Esophagus mucosa (tissue), 1 donor: ENCODE measurements around the gene PTGES. TPM values are rescaled to one million over a fixed set of nuclear protein-coding genes. Genes with fewer than 3 reads are reported as not detected.

ENCODE experiments used
- ATAC-seq: fragments of 200-7000 bp; cut with Tn5 transposase; one replicate; pipeline ENCODE4 v1.9.1; 2020
- total RNA-seq: library from RNA; stranded (reverse); gene quantifications from one replicate; pipeline ENCODE4 v1.2.4, GENCODE V29; 2023
- donor health status: DM: yes; HTN: yes; CAD: no.

PTGES gene
- total RNA-seq, 1 donor from 2014 or later, result 9.1 TPM

GRCh38 chr9:129716091-129716490 lies 36.8 kb downstream of the PTGES start:
- no peak for ATAC-seq

DNA sequence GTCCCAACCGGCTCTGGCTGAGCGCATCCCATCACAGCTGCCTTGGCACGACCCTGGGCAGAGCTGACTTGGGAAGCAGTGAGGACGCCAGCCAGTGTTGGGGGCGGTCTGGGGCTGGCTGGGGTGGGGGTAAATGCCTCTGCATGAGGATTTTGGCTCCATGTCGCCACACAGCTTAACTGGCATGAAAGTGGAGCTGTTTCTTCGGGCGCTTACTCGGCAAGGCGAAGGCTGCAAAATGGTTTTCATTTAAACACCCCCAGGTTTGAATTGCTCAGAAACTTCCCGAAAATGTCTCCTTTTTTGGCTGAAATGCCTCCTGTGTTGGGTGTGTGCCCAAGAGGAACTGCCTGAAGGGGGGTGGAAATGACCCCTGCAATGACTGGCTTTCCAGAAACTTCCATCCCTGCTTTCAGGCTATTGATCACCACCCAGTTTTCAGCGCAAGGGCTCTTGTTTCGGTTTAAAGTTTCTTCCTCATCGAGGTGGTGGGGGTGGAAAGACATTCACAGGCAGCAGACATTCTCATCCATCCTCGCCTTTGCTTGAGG lies 38.3 kb downstream of the PTGES start:
- no peak for ATAC-seq

- ATAC-seq, result no peak
Measured at GRCh38 chr9:129713402-129713679, 39.5 kb downstream of the PTGES start.

DNA sequence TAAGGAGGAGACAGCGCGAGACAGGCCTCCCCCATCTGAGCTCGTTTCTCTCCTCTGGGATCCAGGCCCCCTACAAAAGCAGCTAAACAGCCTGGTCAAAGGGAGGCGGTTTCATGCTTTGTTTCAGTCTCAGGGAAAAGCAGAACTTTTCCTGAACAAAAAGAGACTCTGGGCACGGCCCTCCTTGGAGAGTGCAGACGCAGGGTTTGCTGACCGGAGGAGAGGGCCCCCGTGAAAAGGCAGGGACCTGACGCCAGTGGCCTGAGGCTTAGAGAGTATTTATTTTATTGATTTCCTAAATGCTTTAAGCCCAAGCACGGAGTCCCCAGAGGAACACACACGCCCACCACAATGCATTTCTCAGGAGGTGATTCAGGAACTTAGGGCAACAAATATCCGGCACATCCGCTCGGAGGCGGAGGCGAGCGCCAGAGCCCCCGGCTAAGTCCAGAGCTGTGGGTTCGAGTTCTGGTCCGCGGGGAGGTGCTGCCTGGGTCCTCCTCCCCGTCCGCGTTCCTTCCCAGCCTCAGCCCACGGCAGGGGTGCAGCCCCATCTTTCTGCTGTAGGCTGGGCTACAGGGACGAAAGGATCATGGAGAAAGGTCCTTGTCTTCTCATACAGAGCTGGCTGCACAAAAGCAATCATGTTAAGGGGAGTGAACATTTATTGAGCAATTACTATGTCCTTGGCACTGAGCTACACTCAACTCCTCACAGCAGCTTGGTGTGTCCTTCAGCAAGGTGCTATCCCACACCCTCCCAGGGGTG lies 40.0 kb downstream of the PTGES start:
- ATAC-seq, result no peak

DNA sequence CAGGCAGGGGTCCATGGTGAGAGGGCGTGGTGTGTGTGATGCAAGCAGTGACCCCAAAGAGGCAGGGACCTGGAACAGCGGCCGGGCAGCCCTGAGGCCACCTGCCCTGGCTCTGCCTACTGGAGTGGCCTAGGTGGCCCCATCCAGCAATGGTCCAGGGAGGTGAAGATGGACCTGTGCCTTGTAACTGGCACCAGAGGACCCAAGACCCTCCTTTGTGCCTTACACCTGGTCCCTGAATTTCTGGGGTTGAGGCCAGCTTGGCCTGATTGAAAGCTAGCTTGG lies 42.7 kb downstream of the PTGES start:
- no peak for ATAC-seq

DNA sequence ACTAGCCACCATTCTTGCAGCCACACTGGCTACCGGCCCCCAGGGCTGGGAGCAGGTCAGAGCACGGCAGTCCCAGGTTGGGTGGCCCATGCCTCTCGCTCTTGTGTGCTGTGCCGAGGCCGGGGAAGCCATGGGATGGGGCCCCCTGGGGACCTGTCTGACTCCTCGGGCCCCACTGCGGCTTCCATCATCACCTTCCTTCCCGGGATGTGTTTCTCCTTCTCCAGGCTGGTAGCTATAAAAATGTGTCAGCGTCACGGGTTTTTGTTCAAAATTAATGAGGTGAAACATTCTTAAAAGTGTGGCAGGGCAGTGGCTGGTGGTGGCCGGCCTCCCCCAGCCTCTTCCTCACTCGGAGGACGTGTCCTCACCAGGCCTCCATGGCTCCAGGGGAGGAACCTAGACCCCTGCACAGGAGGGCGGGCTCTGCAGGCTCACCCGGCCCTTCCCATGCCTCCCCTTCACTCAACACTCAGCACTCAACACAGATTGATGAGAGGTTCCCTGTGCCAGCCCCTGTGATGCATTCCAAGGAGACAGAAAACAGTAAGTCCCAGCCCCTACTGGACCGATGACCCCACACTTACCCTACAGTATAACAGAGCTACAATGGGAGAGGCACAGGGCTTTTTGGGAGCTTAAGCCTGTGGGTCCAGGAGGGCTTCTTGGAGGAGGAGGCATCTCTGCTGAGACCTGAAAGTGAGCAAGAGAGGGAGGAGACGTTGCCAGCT lies 43.2 kb downstream of the PTGES start:
- ATAC-seq, result no peak

- ATAC-seq, result no peak
Measured at GRCh38 chr9:129708793-129709192, 44.0 kb downstream of the PTGES start.

DNA sequence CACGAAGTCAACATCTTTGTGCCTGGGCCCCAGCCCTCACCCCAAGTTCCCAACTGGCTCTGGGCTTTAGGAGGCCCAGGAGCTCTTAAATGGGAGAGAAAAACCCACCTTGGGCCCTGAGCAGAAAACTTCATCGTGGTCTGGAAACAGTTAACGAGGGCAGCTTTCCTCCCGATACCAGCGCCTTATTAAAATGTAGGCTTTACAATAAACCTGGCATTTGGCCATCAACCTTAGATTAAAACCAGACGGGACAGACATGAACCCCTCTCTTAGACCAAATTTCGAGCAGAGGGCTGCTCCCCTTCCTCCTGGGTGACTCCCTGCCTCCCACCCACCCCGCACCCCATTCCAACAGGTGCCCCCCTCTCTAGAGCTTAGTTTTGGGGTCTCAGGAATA lies 48.0 kb downstream of the PTGES start:
- ATAC-seq, result no peak

DNA sequence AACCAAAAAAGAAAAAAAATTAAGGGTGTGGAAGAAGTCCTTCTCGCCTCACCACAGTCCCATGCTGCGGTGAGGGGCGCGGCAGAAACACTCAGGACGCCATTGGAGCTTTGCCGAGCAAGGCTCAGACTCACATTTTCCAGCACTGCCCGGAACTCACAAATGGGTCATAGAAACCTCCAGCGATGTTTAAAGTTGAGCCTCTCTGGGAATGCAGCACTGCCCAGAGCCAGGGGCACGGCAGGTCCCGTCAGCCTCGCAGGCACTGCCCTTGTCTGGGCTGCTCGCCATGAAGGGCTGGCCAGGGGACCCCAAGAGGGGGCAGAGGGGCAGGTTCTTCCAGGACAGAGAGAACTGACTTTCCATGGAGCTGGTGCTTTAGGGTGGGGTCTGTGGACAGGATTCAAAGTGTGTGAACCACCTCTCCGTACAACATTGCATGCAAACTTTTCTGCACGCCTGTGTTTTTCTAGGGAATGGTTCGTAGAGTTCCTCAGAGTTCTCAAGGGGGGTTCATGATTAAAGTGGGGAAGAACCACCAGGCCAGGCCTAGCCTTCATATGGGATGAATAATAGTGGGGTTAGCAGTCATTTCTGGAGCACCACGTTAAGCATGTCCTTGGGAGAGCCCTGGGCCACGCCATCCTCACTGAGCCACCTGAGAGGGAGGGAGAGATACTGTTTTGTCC lies 49.0 kb downstream of the PTGES start:
- ATAC-seq, result no peak

DNA sequence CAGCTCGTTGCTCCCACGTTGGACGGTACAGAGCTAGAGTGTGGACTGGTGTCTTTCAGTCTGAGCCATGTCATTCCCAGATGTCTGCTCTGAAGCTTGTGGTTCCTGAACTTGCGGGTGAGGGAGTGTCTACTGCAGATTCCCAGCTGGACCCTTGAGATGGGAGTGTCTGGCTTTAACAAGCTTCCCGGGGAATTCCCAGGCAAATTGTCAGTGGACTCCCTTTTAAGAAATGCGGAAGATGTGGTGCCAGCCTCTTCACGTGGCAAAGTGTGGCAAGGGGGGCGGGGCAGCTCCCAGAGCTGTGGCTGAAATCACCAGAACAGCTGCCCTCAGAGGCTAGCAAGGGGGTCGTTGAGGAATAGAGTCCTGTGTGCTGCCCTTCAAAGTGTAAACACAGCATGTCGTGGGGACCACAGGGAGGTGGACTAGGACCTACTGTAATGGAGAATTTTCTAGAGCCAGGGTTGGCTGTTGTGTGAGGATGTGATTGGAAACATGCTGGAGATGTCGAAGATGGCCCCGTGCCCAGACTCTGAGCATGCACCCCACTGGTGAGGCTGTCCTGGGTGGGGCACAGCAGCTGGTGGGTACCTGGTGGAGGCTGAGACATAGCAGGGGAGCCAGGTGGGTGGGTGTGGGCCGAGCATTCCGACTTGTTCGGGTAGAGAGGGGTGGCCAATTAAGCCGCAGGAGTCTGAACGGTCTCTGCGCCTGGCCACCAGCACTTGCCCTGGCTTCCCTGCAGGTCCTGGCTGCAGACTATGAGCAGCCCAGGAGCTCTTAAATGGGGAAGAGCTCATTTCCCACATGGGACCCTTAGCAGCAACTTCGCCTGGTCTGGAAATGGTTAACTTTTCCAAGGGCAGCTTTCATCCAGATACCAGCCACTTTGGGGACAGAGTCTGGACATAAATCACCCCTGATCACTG lies 50.0 kb downstream of the PTGES start:
- peak; percentile 31 for ATAC-seq

DNA sequence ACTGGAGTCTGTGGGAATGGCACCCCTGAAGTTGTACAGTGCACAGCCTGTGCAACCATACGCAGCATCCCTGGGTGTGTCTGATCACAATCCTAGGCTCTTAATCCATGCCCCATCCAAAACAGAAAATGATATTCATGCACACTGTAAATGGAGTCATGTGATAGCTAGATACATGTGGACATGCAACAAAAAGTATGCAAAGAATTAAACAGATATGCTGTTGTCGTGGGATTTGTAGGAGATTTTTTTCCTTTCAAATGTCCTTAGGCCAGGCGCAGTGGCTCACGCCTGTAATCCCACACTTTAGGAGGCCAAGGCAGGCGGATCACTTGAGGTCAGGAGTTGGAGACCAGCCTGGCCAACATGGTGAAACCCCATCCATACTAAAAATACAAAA lies 51.3 kb downstream of the PTGES start:
- ATAC-seq, result no peak

DNA sequence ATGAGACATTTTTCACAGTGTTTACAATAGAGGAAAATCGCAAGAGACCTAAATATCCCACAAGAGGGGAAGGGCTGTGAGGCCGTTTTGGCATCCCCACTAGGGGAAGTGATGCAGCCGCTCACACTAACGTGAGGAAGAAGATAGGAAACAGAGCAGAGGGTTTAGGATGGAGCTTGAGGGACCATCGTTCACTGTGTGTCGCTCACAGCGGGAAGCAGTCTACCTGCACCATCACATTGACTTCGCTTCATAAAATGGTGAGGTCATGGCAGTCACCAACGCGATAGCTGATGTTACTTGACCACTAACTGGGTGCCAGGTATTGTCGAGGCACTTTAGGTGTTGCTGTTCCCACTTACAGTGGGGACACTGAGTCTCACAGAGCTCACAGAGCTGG lies 51.8 kb downstream of the PTGES start:
- ATAC-seq, result no peak

GRCh38 chr9:129698254-129698757 lies 54.5 kb downstream of the PTGES start:
- peak; percentile 54 for ATAC-seq

DNA sequence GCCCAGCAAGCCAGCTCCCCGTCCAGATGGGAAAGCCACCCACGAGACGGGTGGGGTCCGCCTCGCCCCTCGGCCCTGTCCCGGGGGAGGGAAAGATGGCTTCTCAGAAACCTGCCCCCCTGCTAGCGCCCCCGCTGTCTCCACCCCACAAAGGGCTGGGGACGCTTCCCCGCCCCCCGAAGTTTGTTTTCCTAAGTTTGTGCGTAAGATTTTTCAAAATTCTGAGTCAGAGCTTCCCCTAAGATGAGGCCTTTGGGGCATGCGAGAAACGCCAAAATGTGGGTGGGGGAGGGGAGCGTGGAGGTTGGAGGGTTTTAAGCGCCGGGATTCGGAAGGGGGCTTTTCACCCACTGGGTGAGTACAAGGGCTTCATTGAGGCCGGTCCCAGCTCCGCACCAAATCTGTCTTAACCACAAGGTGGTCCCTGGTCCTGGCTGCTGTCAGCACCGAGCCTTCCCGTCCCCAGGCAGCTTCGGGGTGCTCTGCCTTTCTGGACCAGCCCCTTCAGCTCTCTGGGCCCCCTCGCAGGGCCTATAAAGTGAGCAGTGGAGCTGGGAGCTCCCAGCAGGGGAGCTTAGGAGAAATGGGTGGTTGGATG lies 55.1 kb downstream of the PTGES start:
- ATAC-seq, result peak; percentile 3

DNA sequence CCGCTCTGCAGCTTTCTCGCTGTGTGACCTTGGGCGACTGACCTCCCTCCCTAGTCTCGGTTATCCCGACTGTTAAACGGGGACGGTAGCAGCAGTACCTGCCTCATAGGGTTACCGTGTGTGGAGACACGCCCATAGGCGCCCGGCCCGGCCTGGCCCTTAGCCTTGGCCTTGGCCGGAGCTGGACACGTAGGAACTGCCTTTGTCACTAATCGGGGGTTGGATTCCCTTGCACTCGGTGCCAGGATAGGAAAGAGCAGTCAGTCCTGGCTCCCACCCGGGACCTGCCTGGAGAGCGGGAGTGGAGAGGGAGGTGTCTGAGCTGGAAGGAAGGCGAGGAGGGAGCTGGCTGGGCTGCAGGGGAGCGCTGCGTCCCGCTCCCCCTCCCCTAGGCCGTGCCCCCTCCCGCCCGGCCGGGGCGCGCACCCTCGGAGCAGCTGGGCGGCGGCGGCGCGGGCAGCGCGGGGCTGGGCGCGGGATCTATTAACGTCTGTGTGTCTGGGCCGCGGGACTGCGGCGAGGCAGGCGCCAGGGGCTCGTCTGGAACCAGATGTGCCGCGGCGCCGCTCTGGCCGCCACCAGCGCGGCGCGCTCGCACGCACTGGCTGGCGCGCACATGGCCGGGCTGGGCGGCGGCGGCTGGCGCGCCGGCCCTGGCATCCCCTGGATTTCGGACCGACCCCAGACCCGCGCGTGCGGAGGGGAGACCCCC lies 55.7 kb downstream of the PTGES start:
- peak; percentile 47 for ATAC-seq

GRCh38 chr9:129695870-129696269 lies 57.0 kb downstream of the PTGES start:
- no peak for ATAC-seq

DNA sequence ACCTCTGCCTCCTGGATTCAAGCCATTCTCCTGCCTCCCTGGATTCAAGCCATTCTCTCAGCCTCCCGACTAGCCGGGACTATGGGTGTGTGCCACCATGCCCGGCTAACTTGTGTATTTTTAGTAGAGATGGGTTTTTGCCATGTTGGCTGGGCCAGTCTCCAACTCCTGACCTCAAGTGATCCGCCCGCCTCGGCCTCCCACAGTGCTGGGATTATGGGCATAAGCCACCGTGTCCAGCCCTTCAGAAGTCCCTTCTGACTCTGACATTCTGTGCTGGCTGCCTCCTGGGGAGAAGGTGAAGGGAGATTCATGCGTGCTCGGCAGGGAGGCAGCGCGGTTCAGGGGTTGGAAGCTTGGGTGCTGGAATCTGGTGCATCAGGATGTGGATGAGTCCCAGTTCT lies 58.6 kb downstream of the PTGES start:
- ATAC-seq, result no peak

GRCh38 chr9:129693741-129694140 lies 59.1 kb downstream of the PTGES start:
- no peak for ATAC-seq

DNA sequence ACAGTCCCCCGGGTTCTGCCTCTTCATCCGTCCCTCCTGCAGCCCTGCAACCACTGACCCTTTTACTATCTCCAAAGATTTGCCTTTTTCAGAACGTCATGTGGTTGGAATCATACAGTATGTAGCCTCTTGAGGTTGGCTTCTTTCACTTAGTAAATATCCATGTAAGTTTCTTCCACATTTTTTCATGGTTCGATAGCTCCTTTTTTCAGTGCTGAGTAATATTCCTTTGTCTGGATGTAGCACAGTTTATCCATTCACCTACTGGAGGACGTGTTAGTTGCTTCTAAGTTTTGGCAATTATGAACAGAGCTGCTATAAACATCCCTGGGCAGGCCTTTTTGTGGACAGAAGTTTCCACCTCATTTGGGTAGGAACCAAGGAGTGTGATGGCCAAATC lies 60.3 kb downstream of the PTGES start:
- no peak for ATAC-seq
